ENCODE data around the gene RELA. TPM values are rescaled to one million over a fixed set of nuclear protein-coding genes. Genes with fewer than 3 reads are reported as not detected.
"Not testable (repeated sequence)": the region's sequence is repeated elsewhere in the genome, so short reads cannot be mapped to it uniquely, and the experiment has no call there.

The RELA gene
- polyA plus RNA-seq, 3 donors = 21.3 to 67.9 (median 30.9) TPM

DNA sequence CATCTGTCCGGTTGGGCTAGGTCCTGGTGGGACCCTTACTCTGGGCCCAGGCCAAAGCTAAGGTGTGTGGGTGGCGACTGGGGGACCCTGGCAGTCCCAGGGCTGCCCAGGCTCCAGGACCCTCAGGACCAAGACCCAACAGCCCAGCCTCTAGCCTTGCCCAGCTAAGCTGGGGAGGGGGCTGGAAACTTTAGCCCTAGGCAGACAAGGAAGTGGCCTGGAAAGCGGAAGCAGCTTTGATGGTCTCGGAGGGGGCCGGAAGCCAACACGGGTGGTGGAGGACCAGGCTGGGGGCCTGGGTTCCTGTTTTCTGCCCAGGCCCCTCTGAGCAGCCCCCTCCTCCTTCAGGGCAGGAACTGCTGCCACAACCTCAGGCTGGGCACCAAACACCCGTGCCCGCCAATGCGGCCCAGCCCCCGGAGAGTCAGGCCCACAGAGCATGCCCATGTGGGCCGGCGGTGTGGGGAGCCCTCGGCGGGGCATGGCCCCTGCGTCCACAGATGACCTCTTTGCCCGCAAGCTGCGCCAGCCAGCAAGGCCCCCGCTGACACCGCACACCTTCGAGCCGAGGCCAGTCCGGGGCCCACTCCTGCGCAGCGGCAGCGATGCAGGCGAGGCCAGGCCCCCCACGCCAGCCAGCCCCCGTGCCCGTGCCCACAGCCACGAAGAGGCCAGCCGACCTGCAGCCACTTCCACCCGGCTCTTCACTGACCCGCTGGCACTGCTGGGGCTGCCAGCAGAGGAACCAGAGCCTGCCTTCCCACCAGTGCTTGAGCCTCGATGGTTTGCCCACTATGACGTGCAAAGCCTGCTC lies 22.0 kb downstream of the RELA start:
- peak overlapping the region; percentile 93 to 98 for H3K27ac ChIP-seq (ENCODE audit: low read depth in 1 of 2, low read length in 2 of 2)
- Mint-ChIP-seq H3K4me3 (peak overlapping the region; percentile 94), H3K27me3 (ENCODE audit: low read depth in 3 of 3) (no peaks in the 10 kb centered on the region), H3K27ac (peak overlapping the region; percentile 91 to 94 (median 93)), H3K4me1 (peaks cover 56% of the 10 kb centered on the region), H3K9me3 (no peaks in the 10 kb centered on the region), H3K36me3 (peaks cover 38 to 58% of the 10 kb centered on the region in 2 donors)
- H3K27me3 ChIP-seq (ENCODE audit: control insufficient read depth in 2 of 2, insufficient read depth in 2 of 2, low read length in 2 of 2) = no peaks in the 10 kb centered on the region
- H3K36me3 ChIP-seq (replicated peaks in 1 of 2; ENCODE audit: control insufficient read depth in 1 of 2, insufficient read depth in 2 of 2, low read length in 2 of 2) = peaks cover 44 to 49% of the 10 kb centered on the region in 2 donors
- peaks cover 44 to 72% of the 10 kb centered on the region in 2 donors for H3K4me1 ChIP-seq (ENCODE audit: control insufficient read depth in 1 of 2, insufficient read depth in 2 of 2, low read length in 2 of 2)
- H4K20me1 ChIP-seq (ENCODE audit: insufficient read depth, low read length) = peaks cover 76% of the 10 kb centered on the region
- H2AFZ ChIP-seq (ENCODE audit: insufficient read depth, low read depth, low read length, poor library complexity, severe bottlenecking) = peak overlapping the region; percentile 67
- H3K79me2 ChIP-seq (ENCODE audit: insufficient read depth, low read length) = peaks cover 75% of the 10 kb centered on the region
- H3K9me3 ChIP-seq (replicated peaks in 1 of 2; ENCODE audit: control insufficient read depth in 1 of 2, insufficient read depth in 1 of 2, low read length in 2 of 2) = no peaks in the 10 kb centered on the region
- peak; percentile 84 to 91 (median 90) for DNase-seq
- WGBS (ENCODE audit: insufficient coverage) = under 1% methylated on average over 32 of the region's 35 CpGs
- peak overlapping the region; percentile 100 for H3K4me2 ChIP-seq (replicated peaks; ENCODE audit: extremely low read depth, low read length, poor library complexity, severe bottlenecking)
- intact Hi-C loops (cut with micrococcal nuclease) = no loop called here
- TF ChIP-seq, protein P1, sequence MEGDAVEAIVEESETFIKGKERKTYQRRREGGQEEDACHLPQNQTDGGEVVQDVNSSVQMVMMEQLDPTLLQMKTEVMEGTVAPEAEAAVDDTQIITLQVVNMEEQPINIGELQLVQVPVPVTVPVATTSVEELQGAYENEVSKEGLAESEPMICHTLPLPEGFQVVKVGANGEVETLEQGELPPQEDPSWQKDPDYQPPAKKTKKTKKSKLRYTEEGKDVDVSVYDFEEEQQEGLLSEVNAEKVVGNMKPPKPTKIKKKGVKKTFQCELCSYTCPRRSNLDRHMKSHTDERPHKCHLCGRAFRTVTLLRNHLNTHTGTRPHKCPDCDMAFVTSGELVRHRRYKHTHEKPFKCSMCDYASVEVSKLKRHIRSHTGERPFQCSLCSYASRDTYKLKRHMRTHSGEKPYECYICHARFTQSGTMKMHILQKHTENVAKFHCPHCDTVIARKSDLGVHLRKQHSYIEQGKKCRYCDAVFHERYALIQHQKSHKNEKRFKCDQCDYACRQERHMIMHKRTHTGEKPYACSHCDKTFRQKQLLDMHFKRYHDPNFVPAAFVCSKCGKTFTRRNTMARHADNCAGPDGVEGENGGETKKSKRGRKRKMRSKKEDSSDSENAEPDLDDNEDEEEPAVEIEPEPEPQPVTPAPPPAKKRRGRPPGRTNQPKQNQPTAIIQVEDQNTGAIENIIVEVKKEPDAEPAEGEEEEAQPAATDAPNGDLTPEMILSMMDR (IDR thresholded peaks at IDR 0.05) = no peak
- peak overlapping the region; percentile 82 for H3K9ac ChIP-seq (ENCODE audit: insufficient read depth, low read length, poor library complexity, severe bottlenecking)
- peak overlapping the region; percentile 61 to 99 (median 76) for H3K4me3 ChIP-seq (replicated peaks in 1 of 3; ENCODE audit: low read depth in 2 of 3, low read length in 3 of 3)

DNA sequence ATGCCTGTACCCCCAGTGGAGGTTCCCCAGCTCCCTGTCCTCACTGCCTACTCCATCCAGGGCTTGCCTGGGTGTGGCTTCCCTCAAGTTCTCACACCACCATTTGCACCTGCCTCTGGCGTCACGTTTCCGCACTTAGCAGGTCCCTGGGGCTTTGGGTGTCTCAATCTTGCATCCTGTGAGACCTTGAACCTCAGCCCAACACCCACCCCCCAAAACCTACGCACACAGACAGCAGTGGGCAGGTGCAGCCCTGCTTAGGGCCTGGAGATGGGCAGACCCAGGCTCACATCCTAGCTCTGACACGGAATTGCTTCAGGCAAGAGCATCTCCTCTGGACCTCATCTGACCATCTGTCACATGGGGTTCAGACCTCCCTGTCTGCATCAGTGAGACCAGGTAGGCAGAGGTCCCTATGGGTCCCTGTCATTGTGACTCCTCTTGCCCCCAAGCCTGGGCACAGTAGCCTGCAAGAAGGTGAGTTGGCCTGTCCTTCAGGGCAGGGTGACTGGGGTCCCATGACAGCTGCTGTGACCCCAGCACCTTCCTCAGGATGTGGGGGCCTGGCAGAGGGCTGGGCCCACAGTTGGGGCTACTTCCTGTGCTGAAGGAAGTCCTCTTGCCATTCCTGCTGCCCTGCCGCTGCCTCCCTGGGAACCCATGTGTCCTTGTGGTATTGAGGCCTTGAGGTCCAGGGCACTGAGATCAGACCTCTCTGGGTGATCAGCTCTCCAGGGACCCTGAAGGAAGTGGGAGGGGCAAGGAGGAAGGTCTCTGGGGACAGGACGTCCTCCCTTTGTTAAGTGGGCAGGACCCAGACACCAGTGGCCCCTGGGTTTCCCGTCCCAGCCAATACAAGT lies 22.9 kb downstream of the RELA start:
- 12% methylated on average over 7 of the region's 8 CpGs for WGBS (ENCODE audit: insufficient coverage)
- H3K27ac Mint-ChIP-seq = peak overlapping the region; percentile 91 to 94 (median 93)
- H3K4me1 Mint-ChIP-seq = peaks cover 56% of the 10 kb centered on the region
- H3K27me3 Mint-ChIP-seq (ENCODE audit: low read depth in 3 of 3) = no peaks in the 10 kb centered on the region
- H3K9me3 Mint-ChIP-seq = no peaks in the 10 kb centered on the region
- DNase-seq = peak in 2 of 3 donors; percentile 39 to 40
- Histone ChIP-seq H3K4me2 (replicated peaks; ENCODE audit: extremely low read depth, low read length, poor library complexity, severe bottlenecking) (peak overlapping the region; percentile 100), H3K4me3 (replicated peaks in 1 of 3; ENCODE audit: low read depth in 2 of 3, low read length in 3 of 3) (peak overlapping the region; percentile 61 to 99 (median 76)), H2AFZ (ENCODE audit: insufficient read depth, low read depth, low read length, poor library complexity, severe bottlenecking) (peak overlapping the region; percentile 67), H3K79me2 (ENCODE audit: insufficient read depth, low read length) (peaks cover 69% of the 10 kb centered on the region), H4K20me1 (ENCODE audit: insufficient read depth, low read length) (peaks cover 71% of the 10 kb centered on the region), H3K36me3 (replicated peaks in 1 of 2; ENCODE audit: control insufficient read depth in 1 of 2, insufficient read depth in 2 of 2, low read length in 2 of 2) (peaks cover 44 to 49% of the 10 kb centered on the region in 2 donors), H3K27ac (ENCODE audit: low read depth in 1 of 2, low read length in 2 of 2) (peak overlapping the region; percentile 93 to 98), H3K9me3 (replicated peaks in 1 of 2; ENCODE audit: control insufficient read depth in 1 of 2, insufficient read depth in 1 of 2, low read length in 2 of 2) (no peaks in the 10 kb centered on the region), H3K9ac (ENCODE audit: insufficient read depth, low read length, poor library complexity, severe bottlenecking) (peak overlapping the region; percentile 82), H3K27me3 (ENCODE audit: control insufficient read depth in 2 of 2, insufficient read depth in 2 of 2, low read length in 2 of 2) (no peaks in the 10 kb centered on the region), H3K4me1 (ENCODE audit: control insufficient read depth in 1 of 2, insufficient read depth in 2 of 2, low read length in 2 of 2) (peaks cover 44 to 72% of the 10 kb centered on the region in 2 donors)
- peak overlapping the region; percentile 94 for H3K4me3 Mint-ChIP-seq
- H3K36me3 Mint-ChIP-seq = peaks cover 37 to 58% of the 10 kb centered on the region in 2 donors
- TF ChIP-seq, protein P1 (IDR thresholded peaks at IDR 0.05) = no peak
- intact Hi-C loops (cut with micrococcal nuclease) = no loop called here

GRCh38 chr11:65639228-65639597 lies 23.5 kb downstream of the RELA start:
- WGBS (ENCODE audit: insufficient coverage) = 88% methylated on average over 5 of the region's 9 CpGs
- H3K27me3 ChIP-seq (ENCODE audit: control insufficient read depth in 2 of 2, insufficient read depth in 2 of 2, low read length in 2 of 2); intact Hi-C loops (cut with micrococcal nuclease); H3K27me3 Mint-ChIP-seq (ENCODE audit: low read depth in 3 of 3); DNase-seq; H3K9me3 ChIP-seq (replicated peaks in 1 of 2; ENCODE audit: control insufficient read depth in 1 of 2, insufficient read depth in 1 of 2, low read length in 2 of 2); H3K9me3 Mint-ChIP-seq; H3K9ac ChIP-seq (ENCODE audit: insufficient read depth, low read length, poor library complexity, severe bottlenecking); H2AFZ ChIP-seq (ENCODE audit: insufficient read depth, low read depth, low read length, poor library complexity, severe bottlenecking): not testable (repeated sequence)
- H3K4me2 ChIP-seq (replicated peaks; ENCODE audit: extremely low read depth, low read length, poor library complexity, severe bottlenecking) = peak overlapping the region; percentile 100
- Mint-ChIP-seq H3K4me3 (peak overlapping the region; percentile 94 to 95), H3K4me1 (peaks cover 56% of the 10 kb centered on the region), H3K27ac (peak overlapping the region in 6 of 7 donors; percentile 81 to 94 (median 90)), H3K36me3 (peaks cover 37 to 58% of the 10 kb centered on the region in 2 donors)
- peaks cover 46 to 49% of the 10 kb centered on the region in 2 donors for H3K36me3 ChIP-seq (replicated peaks in 1 of 2; ENCODE audit: control insufficient read depth in 1 of 2, insufficient read depth in 2 of 2, low read length in 2 of 2)
- peak overlapping the region in 2 of 3 experiments; percentile 72 to 99 for H3K4me3 ChIP-seq (replicated peaks in 1 of 3; ENCODE audit: low read depth in 2 of 3, low read length in 3 of 3)
- peaks cover 44 to 72% of the 10 kb centered on the region in 2 donors for H3K4me1 ChIP-seq (ENCODE audit: control insufficient read depth in 1 of 2, insufficient read depth in 2 of 2, low read length in 2 of 2)
- peak overlapping the region; percentile 79 to 93 for H3K27ac ChIP-seq (ENCODE audit: low read depth in 1 of 2, low read length in 2 of 2)
- peaks cover 63% of the 10 kb centered on the region for H3K79me2 ChIP-seq (ENCODE audit: insufficient read depth, low read length)
- peaks cover 65% of the 10 kb centered on the region for H4K20me1 ChIP-seq (ENCODE audit: insufficient read depth, low read length)

Data from CD14-positive monocyte (primary cell).